Measurements from ENCODE around the gene CAPN1.
"Not testable (repeated sequence)": the region's sequence is repeated elsewhere in the genome, so short reads cannot be mapped to it uniquely, and the experiment has no call there.

The CAPN1 gene

GRCh38 chr11:65241692-65242091 lies 60.0 kb downstream of the CAPN1 start:
- Histone ChIP-seq H3K4me1 (ENCODE audit: insufficient read depth, low read length, severe bottlenecking) (no peaks in the 10 kb centered on the region), H3K9me3 (ENCODE audit: low read length) (peaks cover 19% of the 10 kb centered on the region), H3K36me3 (ENCODE audit: insufficient read depth, low read length) (no peaks in the 10 kb centered on the region; the same call in 1 of the 2 replicates), H3K27me3 (ENCODE audit: insufficient read depth, low read length) (no peaks in the 10 kb centered on the region; the same call in 1 of the 2 replicates), H3K79me2 (ENCODE audit: insufficient read depth, low read length) (no peaks in the 10 kb centered on the region), H3K4me2 (ENCODE audit: low read length) (no peak overlapping the region), H4K20me1 (ENCODE audit: insufficient read depth, low read length) (no peaks in the 10 kb centered on the region), H3K9me2 (ENCODE audit: low read depth, low read length) (no peaks in the 10 kb centered on the region), H3F3A (ENCODE audit: insufficient read depth, low read length) (no peaks in the 10 kb centered on the region), H3K4me3 (ENCODE audit: low read depth, low read length, poor library complexity, severe bottlenecking) (no peak overlapping the region), H3K27ac (ENCODE audit: low read depth, low read length, poor library complexity, severe bottlenecking) (no peak overlapping the region), H2AFZ (ENCODE audit: low read length) (no peak overlapping the region), H3K9ac (ENCODE audit: low read length) (no peak overlapping the region)
- no peak for TF ChIP-seq CTCF (IDR thresholded peaks at IDR 0.05; ENCODE audit: low read length)
- no peak for TF ChIP-seq EZH2 (IDR thresholded peaks at IDR 0.05; ENCODE audit: borderline replicate concordance, low read length)

DNA sequence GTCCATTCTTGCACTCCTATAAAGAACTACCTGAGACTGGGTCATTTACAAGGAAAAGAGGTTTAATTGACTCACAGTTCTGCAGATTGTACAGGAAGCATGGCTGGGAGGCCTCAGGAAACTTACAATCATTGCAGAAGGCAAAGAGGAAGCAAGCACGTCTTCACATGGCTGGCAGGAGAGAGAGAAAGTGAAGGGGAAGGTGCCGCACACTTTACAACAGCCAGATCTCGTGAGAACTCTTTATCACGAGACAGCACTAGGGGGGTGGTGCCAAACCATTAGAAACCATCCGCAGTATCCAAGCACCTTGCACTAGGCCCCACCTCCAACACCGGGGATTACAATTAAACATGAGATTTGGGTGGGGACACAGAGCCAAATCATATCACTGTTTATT lies 60.7 kb downstream of the CAPN1 start:
- Histone ChIP-seq H3K36me3 (ENCODE audit: insufficient read depth, low read length) (no peaks in the 10 kb centered on the region; the same call in 1 of the 2 replicates), H3K79me2 (ENCODE audit: insufficient read depth, low read length) (no peaks in the 10 kb centered on the region), H3K27me3 (ENCODE audit: insufficient read depth, low read length) (no peaks in the 10 kb centered on the region; the same call in 1 of the 2 replicates), H3K4me1 (ENCODE audit: insufficient read depth, low read length, severe bottlenecking) (no peaks in the 10 kb centered on the region), H3K9ac (ENCODE audit: low read length) (no peak overlapping the region), H2AFZ (ENCODE audit: low read length) (no peak overlapping the region), H3K9me2 (ENCODE audit: low read depth, low read length) (no peaks in the 10 kb centered on the region), H3K27ac (ENCODE audit: low read depth, low read length, poor library complexity, severe bottlenecking) (no peak overlapping the region), H3F3A (ENCODE audit: insufficient read depth, low read length) (no peaks in the 10 kb centered on the region), H3K9me3 (ENCODE audit: low read length) (peaks cover 19% of the 10 kb centered on the region), H4K20me1 (ENCODE audit: insufficient read depth, low read length) (no peaks in the 10 kb centered on the region), H3K4me2 (ENCODE audit: low read length) (no peak overlapping the region), H3K4me3 (ENCODE audit: low read depth, low read length, poor library complexity, severe bottlenecking) (no peak overlapping the region)
- TF ChIP-seq EZH2 (IDR thresholded peaks at IDR 0.05; ENCODE audit: borderline replicate concordance, low read length) (no peak), CTCF (IDR thresholded peaks at IDR 0.05; ENCODE audit: low read length) (no peak)

DNA sequence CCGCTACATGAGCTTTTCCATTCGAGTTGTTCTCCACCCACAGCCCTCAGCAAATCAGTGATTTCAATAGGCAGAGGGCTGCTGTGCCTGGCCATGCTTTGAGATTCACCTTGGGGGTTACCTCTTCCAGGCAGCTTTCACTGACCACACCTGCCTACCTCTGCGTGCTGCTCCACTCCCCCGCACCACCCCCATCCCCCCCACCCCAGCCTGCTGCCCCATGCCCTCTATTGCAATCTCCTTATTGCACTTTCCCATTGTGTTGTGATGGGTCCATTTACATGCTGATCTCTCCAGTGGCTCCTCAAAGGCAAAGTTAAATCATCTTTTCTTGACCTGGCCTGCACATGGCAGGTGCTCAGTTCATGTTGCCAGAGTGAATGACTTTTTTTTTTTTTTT lies 62.1 kb downstream of the CAPN1 start:
- TF ChIP-seq CTCF (IDR thresholded peaks at IDR 0.05; ENCODE audit: low read length) (no peak), EZH2 (IDR thresholded peaks at IDR 0.05; ENCODE audit: borderline replicate concordance, low read length) (no peak)
- Histone ChIP-seq H3K79me2 (ENCODE audit: insufficient read depth, low read length) (no peaks in the 10 kb centered on the region), H3K9me3 (ENCODE audit: low read length) (peaks cover 19% of the 10 kb centered on the region), H3K27me3 (ENCODE audit: insufficient read depth, low read length) (no peaks in the 10 kb centered on the region; the same call in 1 of the 2 replicates), H2AFZ (ENCODE audit: low read length) (no peak overlapping the region), H4K20me1 (ENCODE audit: insufficient read depth, low read length) (no peaks in the 10 kb centered on the region), H3K27ac (ENCODE audit: low read depth, low read length, poor library complexity, severe bottlenecking) (no peak overlapping the region), H3K4me1 (ENCODE audit: insufficient read depth, low read length, severe bottlenecking) (no peaks in the 10 kb centered on the region), H3K36me3 (ENCODE audit: insufficient read depth, low read length) (no peaks in the 10 kb centered on the region; the same call in 1 of the 2 replicates), H3K4me3 (ENCODE audit: low read depth, low read length, poor library complexity, severe bottlenecking) (no peak overlapping the region), H3F3A (ENCODE audit: insufficient read depth, low read length) (no peaks in the 10 kb centered on the region), H3K9ac (ENCODE audit: low read length) (no peak overlapping the region), H3K4me2 (ENCODE audit: low read length) (no peak overlapping the region), H3K9me2 (ENCODE audit: low read depth, low read length) (no peaks in the 10 kb centered on the region)

GRCh38 chr11:65245046-65245445 lies 63.3 kb downstream of the CAPN1 start:
- H3K9ac ChIP-seq (ENCODE audit: low read length); H3K4me1 ChIP-seq (ENCODE audit: insufficient read depth, low read length, severe bottlenecking); H3K79me2 ChIP-seq (ENCODE audit: insufficient read depth, low read length); H3F3A ChIP-seq (ENCODE audit: insufficient read depth, low read length); H3K9me2 ChIP-seq (ENCODE audit: low read depth, low read length); H4K20me1 ChIP-seq (ENCODE audit: insufficient read depth, low read length); H3K4me3 ChIP-seq (ENCODE audit: low read depth, low read length, poor library complexity, severe bottlenecking); H3K36me3 ChIP-seq (ENCODE audit: insufficient read depth, low read length); H3K27ac ChIP-seq (ENCODE audit: low read depth, low read length, poor library complexity, severe bottlenecking); H2AFZ ChIP-seq (ENCODE audit: low read length); H3K4me2 ChIP-seq (ENCODE audit: low read length); H3K27me3 ChIP-seq (ENCODE audit: insufficient read depth, low read length): not testable (repeated sequence)
- H3K9me3 ChIP-seq (ENCODE audit: low read length) = peaks cover 19% of the 10 kb centered on the region
